Activated T-helper 1 cell treated with anti-CD3 and anti-CD28 coated beads, Interleukin-2, amount 50 U/mL, for 16 hours (primary cell): ENCODE data around the gene ADGRA3.
"Not testable (repeated sequence)": the region's sequence is repeated elsewhere in the genome, so short reads cannot be mapped to it uniquely, and the experiment has no call there.

Source experiments
- DNase-seq, 2 donors: peaks; one replicate each; pipeline ENCODE4 v3.0.0-alpha.2; 2020; ENCODE audit warnings: low read depth in 1 of 2, low spot score in 1 of 2

ADGRA3 gene

GRCh38 chr4:22478426-22478825, 37.4 kb downstream of the ADGRA3 start:
- DNase-seq, result no peak

DNA sequence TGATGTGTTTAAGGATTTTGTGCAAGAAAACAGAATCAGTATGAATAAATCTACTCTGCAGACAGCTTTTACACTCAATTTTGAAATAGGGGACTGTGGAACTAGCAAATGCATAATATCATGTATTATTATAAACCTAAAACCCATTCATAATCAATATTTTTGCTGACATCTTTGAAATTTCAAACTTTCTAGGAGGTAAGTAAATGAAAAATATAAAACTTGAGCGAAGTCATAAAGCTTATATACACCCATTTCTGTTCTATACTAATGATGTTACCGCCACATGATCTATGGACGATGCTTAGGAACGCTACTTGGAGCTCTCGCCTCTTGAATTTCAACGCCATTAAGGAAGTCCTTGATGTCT, 38.1 kb downstream of the ADGRA3 start:
- DNase-seq, result no peak

GRCh38 chr4:22477136-22477812, 38.6 kb downstream of the ADGRA3 start:
- no peak for DNase-seq

GRCh38 chr4:22476011-22476410, 39.9 kb downstream of the ADGRA3 start:
- no peak for DNase-seq

DNA sequence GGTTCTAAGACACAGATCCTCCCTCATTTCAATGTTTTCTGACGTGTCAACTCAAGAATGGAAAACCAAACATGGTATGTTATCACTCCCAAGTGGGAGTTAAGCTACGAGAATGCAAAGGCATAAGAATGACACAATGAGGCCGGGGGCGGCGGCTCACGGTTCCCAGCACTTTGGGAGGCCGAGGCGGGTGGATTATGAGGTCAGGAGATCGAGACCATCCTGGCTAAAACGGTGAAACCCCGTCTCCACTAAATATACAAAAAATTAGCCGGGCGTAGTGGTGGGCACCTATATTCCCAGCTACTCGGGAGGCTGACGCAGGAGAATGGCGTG, 40.6 kb downstream of the ADGRA3 start:
- DNase-seq, result not testable (repeated sequence)

- no peak for DNase-seq
Measured at GRCh38 chr4:22474636-22475310, 41.1 kb downstream of the ADGRA3 start.

- no peak for DNase-seq
Measured at GRCh38 chr4:22473268-22473667, 42.6 kb downstream of the ADGRA3 start.

DNA sequence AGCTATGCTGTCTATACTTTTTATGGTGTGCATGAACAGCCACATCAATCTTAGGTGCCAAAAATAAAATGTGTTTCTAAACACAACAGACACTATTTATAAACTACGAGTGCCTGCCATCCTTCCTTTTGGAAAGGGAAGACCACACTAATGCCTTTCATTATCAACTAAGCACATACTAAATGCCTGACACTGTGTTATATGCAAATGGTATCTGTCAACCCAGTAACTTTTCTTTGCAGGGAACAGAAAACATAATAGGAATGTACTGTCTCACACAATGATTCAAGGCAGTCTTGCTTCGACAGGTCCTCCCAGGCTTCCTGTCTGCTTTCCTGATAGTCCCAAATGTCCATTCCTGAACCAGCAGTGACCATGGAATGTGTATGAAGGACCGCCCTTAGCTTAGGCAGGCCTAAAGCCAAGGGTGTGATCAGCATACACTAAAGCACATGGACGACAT, 43.8 kb downstream of the ADGRA3 start:
- no peak for DNase-seq

GRCh38 chr4:22471419-22471818, 44.4 kb downstream of the ADGRA3 start:
- no peak for DNase-seq

DNA sequence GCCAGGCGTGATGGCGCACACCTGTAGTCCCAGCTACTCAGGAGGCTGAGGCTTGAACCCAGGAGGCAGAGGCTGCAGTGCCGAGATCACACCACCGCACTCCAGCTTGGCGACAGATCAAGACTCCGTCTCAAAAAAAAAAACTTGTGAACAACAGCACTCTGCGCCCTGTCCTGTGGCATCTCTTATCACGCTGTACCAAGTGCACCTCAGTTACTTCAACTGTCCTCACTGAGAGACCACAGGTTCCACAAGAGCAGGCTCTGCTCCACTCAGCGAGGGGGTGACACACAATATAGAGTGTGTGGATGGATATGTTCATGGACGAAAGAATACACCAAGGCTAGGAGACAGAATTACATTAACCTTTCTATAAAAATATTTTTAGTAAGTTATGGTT, 49.3 kb downstream of the ADGRA3 start:
- no peak for DNase-seq

DNA sequence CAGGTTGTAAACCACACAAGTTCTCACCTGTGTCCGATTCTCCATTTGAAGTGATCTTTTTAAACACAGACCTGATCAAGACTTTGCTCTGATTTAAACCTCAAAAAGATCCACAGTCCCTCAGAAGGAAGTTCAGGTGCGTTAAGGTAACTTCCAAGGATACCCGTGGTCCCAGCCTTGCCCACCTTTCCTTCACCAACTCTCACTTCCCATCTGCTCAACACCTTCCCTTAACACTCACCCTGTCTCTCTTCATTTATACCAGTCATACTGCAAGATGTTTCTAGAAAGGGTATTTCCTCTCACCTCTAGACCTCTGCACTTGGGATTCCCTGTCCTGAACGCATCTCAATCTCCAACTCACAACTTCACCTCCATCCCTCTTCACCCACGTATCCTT, 49.9 kb downstream of the ADGRA3 start:
- DNase-seq, result no peak

- no peak for DNase-seq
Measured at GRCh38 chr4:22465349-22465748, 50.5 kb downstream of the ADGRA3 start.

- no peak for DNase-seq
Measured at GRCh38 chr4:22463179-22463578, 52.7 kb downstream of the ADGRA3 start.

DNA sequence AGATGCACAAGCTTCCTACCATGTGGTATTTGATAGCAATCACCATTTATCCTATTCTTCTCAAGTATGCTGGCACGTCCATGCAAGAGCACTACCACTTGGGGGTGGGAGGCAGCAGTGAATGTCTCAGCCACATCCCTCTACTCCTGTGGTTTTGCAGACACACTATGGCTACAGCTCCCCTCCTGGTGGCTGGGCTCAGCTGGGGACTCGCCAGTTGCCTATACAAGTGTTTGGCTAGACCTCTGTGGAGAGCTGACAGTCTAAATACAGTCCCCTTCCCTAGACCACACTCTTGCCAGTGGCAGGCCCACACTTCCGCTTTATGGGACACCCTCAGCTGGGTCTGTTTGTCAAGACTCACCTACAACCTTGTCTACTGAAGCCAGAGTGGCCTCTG, 53.2 kb downstream of the ADGRA3 start:
- no peak for DNase-seq

GRCh38 chr4:22460266-22460665, 55.6 kb downstream of the ADGRA3 start:
- no peak for DNase-seq

DNA sequence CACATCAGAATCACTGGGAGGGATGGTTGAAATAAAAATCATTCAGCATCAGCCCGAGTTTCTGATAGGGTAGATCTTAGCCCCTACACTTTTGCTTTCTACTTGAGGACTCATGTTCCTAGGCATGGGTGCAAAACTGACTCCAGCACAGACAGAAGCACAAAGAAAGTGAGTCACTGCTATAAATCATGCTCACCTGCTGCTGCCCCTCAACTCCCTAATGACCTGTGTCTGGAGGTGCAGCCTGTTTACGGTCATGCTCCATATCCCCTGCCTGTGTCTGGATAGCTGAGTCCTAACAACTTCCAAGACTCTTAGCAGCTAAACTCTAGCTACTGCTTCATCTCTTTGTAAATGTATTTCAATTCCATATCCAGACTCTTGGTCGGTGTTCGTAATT, 57.8 kb downstream of the ADGRA3 start:
- no peak for DNase-seq

DNA sequence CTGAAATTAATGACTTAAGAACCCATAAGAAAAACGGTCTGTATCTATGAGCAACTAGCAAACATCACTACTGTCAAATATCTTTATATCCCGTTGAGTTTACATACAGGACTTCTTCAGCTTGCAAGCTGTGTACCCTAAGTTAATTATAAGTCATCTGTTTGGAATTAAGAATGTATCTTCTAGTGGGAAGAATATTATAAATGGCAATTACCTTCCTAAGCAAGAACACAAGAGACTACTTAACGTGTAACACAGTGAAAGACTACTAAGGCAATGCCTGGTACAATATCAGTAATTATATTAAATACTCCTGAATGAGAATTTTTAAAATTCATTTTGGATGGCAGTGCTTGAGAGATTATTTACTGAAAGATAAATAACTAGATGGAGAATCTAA, 58.5 kb downstream of the ADGRA3 start:
- no peak for DNase-seq

- DNase-seq, result no peak
Measured at GRCh38 chr4:22456291-22456690, 59.6 kb downstream of the ADGRA3 start.

GRCh38 chr4:22454955-22455354, 60.9 kb downstream of the ADGRA3 start:
- DNase-seq, result no peak

DNA sequence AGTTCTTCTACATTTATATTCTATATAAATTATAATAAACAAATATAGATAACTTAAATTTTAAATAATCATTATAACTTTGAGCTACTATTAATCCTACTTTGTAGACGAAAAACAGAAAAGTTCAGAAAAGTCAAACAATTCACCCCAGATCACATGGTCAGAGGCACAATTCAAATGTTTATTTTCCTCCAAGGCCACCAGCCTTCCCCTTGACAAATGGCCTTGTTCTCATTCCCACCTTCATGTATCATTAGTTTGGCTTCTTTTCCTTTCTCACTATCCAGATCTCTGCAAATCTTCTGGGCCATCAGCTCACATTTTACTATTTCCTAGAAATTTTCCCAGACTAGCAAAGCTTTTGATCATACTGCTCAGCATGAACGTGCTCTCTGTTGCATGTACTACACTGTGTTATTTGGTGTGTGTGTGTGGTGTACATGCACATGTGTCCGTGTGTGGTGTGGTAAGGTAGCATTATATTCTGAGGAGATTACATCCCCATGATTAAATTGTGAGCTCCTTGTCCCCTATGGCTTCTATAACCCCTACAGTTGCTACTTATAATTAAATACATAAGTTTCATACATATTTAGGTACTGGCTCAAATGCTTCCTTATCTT, 61.5 kb downstream of the ADGRA3 start:
- no peak for DNase-seq

DNA sequence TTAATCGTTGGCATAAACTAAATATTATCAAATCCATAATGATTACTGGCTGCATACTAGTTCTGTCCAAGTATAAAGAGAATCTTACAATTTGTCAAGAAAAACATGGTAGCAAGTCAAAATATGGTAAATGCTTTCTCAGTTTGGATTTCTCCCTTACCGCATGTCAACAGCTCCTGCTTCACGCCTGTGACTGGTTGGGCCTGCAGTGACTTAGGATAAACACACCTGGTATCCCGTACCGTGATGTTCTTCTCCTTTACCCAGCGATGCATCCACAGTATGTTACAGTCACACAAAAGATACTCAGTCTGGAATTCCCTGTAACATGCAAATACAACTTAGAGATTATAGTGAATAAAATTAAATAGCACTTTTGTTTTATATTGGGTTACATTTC, 71.1 kb downstream of the ADGRA3 start:
- DNase-seq, result no peak

DNA sequence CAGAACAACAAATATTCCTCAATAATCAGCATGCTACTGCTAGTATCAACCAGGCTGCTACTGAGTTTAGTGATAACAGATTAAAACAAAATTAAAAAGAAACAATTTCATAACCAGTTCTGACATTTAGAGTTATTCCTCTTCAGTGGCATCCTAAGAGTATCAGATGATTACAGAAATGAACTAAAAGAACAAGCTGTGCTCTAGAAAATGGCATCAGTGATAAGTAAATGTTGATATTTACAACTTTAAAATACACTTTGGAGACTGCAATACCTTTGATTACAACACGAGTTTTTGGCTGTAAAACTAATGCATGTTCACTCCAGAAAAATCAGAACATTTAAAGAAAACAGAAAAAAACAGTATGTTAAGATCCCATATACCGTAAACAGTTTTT, 72.9 kb downstream of the ADGRA3 start:
- no peak for DNase-seq

GRCh38 chr4:22440999-22441398, 74.9 kb downstream of the ADGRA3 start:
- no peak for DNase-seq
